Measurements from ENCODE around the gene CTSW. TPM values are rescaled to one million over a fixed set of nuclear protein-coding genes. Genes with fewer than 3 reads are reported as not detected.

Gene CTSW
- total and polyA plus RNA-seq, 2 of the 4 experiments (the other 2 are of a cell fraction) = 0.07 to 0.18 TPM

- Histone ChIP-seq H3K9me1 (ENCODE audit: insufficient read depth, low read length) (0 out of 2 replicates have a peak, but pooled peaks cover 4% of the 10 kb centered on the region), H3K4ac (ENCODE audit: low read depth, low read length) (peak overlapping the region; percentile 55), H3K14ac (replicated peaks; ENCODE audit: low read depth, low read length) (peak overlapping the region; percentile 71), H3K79me1 (ENCODE audit: low read depth in 1 of 2, low read length in 2 of 2) (peaks cover 0 to 39% of the 10 kb centered on the region in 2 experiments), H2AFZ (replicated peaks; ENCODE audit: low read length, poor library complexity) (peak overlapping the region; percentile 67), H3K36me3 (ENCODE audit: control insufficient read depth, insufficient read depth, low read length) (peaks cover 40% of the 10 kb centered on the region), H3K18ac (ENCODE audit: low read depth, low read length) (peak overlapping the region; percentile 5; the same call in 1 of the 2 replicates), H4K5ac (ENCODE audit: low read depth, low read length) (peak overlapping the region; percentile 5; the same call in 1 of the 2 replicates), H4K91ac (ENCODE audit: insufficient read depth, low read depth, low read length) (no peak overlapping the region; the same call in 1 of the 2 replicates), H3K9me3 (ENCODE audit: control insufficient read depth, insufficient read depth, low read length) (no peaks in the 10 kb centered on the region), H3K56ac (ENCODE audit: extremely low read depth, insufficient read depth, low read length) (peak overlapping the region; percentile 77), H4K8ac (ENCODE audit: low read depth in 2 of 2, low read length in 2 of 2) (peak overlapping the region in 1 of 2 experiments; percentile 33; a peak in 2 of 4 replicates), H3K27ac (ENCODE audit: insufficient read depth, low read length) (peak overlapping the region; percentile 93), H3K4me1 (ENCODE audit: control insufficient read depth, insufficient read depth, low read length) (peaks cover 32% of the 10 kb centered on the region), H3K27me3 (ENCODE audit: control insufficient read depth, insufficient read depth, low read length) (no peaks in the 10 kb centered on the region), H2BK5ac (ENCODE audit: low read depth, low read length, poor library complexity, severe bottlenecking) (peak overlapping the region; percentile 84), H2BK120ac (ENCODE audit: low read depth, low read length) (peak overlapping the region; percentile 17; the same call in 1 of the 2 replicates), H2BK20ac (ENCODE audit: low read depth, low read length) (no peak overlapping the region), H3K4me2 (ENCODE audit: low read depth, low read length) (peak overlapping the region; percentile 84), H4K20me1 (ENCODE audit: insufficient read depth, low read length) (peaks cover 69% of the 10 kb centered on the region), H2AK5ac (ENCODE audit: low read depth, low read length) (peak overlapping the region; percentile 40; the same call in 1 of the 2 replicates), H2BK15ac (ENCODE audit: low read depth, low read length) (peak overlapping the region; percentile 3; the same call in 1 of the 3 replicates), H2AK9ac (replicated peaks; ENCODE audit: low read depth, low read length, poor library complexity) (peak overlapping the region; percentile 83), H3K4me3 (ENCODE audit: insufficient read depth, low read depth, low read length) (peak overlapping the region; percentile 63), H3K9ac (ENCODE audit: low read depth, low read length) (peak overlapping the region; percentile 88), H3K23ac (ENCODE audit: low read depth, low read length) (peak overlapping the region; percentile 77)
- TF ChIP-seq RAD21 (IDR thresholded peaks at IDR 0.05; ENCODE audit: low read length) = 0 out of 2 replicates have a peak, but pooled peaks have one; percentile 3
- TF ChIP-seq POLR2A (IDR thresholded peaks at IDR 0.05; ENCODE audit: low read depth, low read length) = peak; percentile 50
- TF ChIP-seq CTCF (conservative IDR thresholded peaks at IDR 0.05; ENCODE audit: low read depth, low read length) = peak; percentile 30; the same call in 1 of the 2 replicates
- TF ChIP-seq CHD1 (IDR thresholded peaks at IDR 0.05; ENCODE audit: low read depth, low read length) = no peak
- TF ChIP-seq MAZ (IDR thresholded peaks at IDR 0.05; ENCODE audit: borderline replicate concordance, low read depth, low read length) = 0 out of 2 replicates have a peak, but pooled peaks have one; percentile 7
- TF ChIP-seq MXI1 (IDR thresholded peaks at IDR 0.05; ENCODE audit: borderline replicate concordance, low read depth, low read length) = no peak
- no peak for TF ChIP-seq USF2 (IDR thresholded peaks at IDR 0.05; ENCODE audit: low read depth, low read length)
- BruUV-seq (replicated peaks) = no TSS peak
- intact Hi-C loops (cut with micrococcal nuclease) = no loop called here
- DNase-seq = no peak
- ChIA-PET POLR2A (ENCODE audit: unreplicated experiment) (interaction anchor here (0.7 to 4.4 kb wide), 7 partner anchors 10 to 71 kb away, joined by 3 to 20 read pairs (median 6); partner anchors contain the start of gene MUS81), CTCF (interaction anchor here (1.0 to 2.0 kb wide), 2 partner anchors 23 to 25 kb away, joined by 3 to 9 read pairs; no protein-coding TSS in a partner anchor)
- no peak for ATAC-seq (ENCODE audit: low read depth)
- in situ Hi-C loops (cut with MboI; ENCODE audit: low sequenced_read_pairs) = loop anchor here (5.0 kb wide), 1 partner anchor 71 kb away; the partner anchor contains the start of gene SART1
- dilution Hi-C loops (cut with HindIII; ENCODE audit: low sequenced_read_pairs, unreplicated experiment) = no loop called here
- WGBS, 2 experiments (ENCODE audit: extremely low coverage in 2 of 2, insufficient read length in 1 of 2) = 1% methylated on average over 38 of the region's 57 CpGs; no CpG with 5 or more reads in 1 of the 2 experiments
Measured at GRCh38 chr11:65891219-65892136, 11.8 kb downstream of the CTSW start.

All from IMR-90 (cell line).